GM19324 (cell line): ENCODE data around the gene DAW1.
A peak's percentile ranks its signal among the peaks of the same experiment; 100 is the strongest.

Source experiments
- ATAC-seq: cut with Tn5 transposase; IDR thresholded peaks from one replicate; pipeline ENCODE4 v1.9.1; 2021; ENCODE audit warnings: mild to moderate bottlenecking, moderate library complexity; ENCODE audit not compliant: unreplicated experiment, low FRiP score

The DAW1 gene

GRCh38 chr2:227861011-227861410 lies 10.4 kb upstream of the DAW1 start:
- ATAC-seq = no peak

GRCh38 chr2:227862227-227862740 lies 9.1 kb upstream of the DAW1 start:
- no peak for ATAC-seq

GRCh38 chr2:227862741-227863588 lies 8.5 kb upstream of the DAW1 start:
- no peak for ATAC-seq

GRCh38 chr2:227864161-227864756 lies 7.2 kb upstream of the DAW1 start:
- no peak for ATAC-seq

GRCh38 chr2:227865291-227865690 lies 6.1 kb upstream of the DAW1 start:
- ATAC-seq = no peak

- no peak for ATAC-seq
Observed at GRCh38 chr2:227867386-227867785, 4.0 kb upstream of the DAW1 start.

GRCh38 chr2:227870710-227871374 lies 589 bp upstream of the DAW1 start:
- no peak for ATAC-seq

- ATAC-seq = no peak
Observed at GRCh38 chr2:227872676-227873075, 1.2 kb downstream of the DAW1 start.

- no peak for ATAC-seq
Observed at GRCh38 chr2:227876300-227876801, 4.9 kb downstream of the DAW1 start.

- ATAC-seq = no peak
Observed at GRCh38 chr2:227877421-227878310, 6.2 kb downstream of the DAW1 start.

GRCh38 chr2:227880460-227880859 lies 9.0 kb downstream of the DAW1 start:
- ATAC-seq = no peak

GRCh38 chr2:227881866-227882517 lies 10.6 kb downstream of the DAW1 start:
- peak; percentile 80 for ATAC-seq

GRCh38 chr2:227884511-227884947 lies 13.1 kb downstream of the DAW1 start:
- peak; percentile 87 for ATAC-seq

- no peak for ATAC-seq
Observed at GRCh38 chr2:227886149-227886548, 14.7 kb downstream of the DAW1 start.

- no peak for ATAC-seq
Observed at GRCh38 chr2:227888289-227888688, 16.9 kb downstream of the DAW1 start.

- no peak for ATAC-seq
Observed at GRCh38 chr2:227889336-227889735, 17.9 kb downstream of the DAW1 start.

GRCh38 chr2:227890495-227891079 lies 19.2 kb downstream of the DAW1 start:
- ATAC-seq = no peak

- no peak for ATAC-seq
Observed at GRCh38 chr2:227891673-227892072, 20.2 kb downstream of the DAW1 start.

- no peak for ATAC-seq
Observed at GRCh38 chr2:227903381-227903780, 31.9 kb downstream of the DAW1 start.
